Activated T-helper 1 cell treated with anti-CD3 and anti-CD28 coated beads, Interleukin-12 subunit alpha, Interleukin-12 subunit beta, Interleukin-2, Interleukin-4 antibody, amounts not matched to agents 30 ng/mL and 10 ng/mL and 1 ng/mL, durations not matched to agents 14 hours and 24 hours and 36 hours (primary cell): Measurements from ENCODE around the gene CCDC146. TPM values are rescaled to one million over a fixed set of nuclear protein-coding genes. Genes with fewer than 3 reads are reported as not detected.
"Not testable (repeated sequence)": the region's sequence is repeated elsewhere in the genome, so short reads cannot be mapped to it uniquely, and the experiment has no call there.

ENCODE experiments used
- DNase-seq: peaks from one replicate; pipeline ENCODE4 v3.0.0; 2021; ENCODE audit warnings: low spot score
- H3K27ac Mint-ChIP-seq: one replicate; pipeline ENCODE4 v1.8.0; 2021; ENCODE audit warnings: mild to moderate bottlenecking, mixed read lengths
- H3K27me3 Mint-ChIP-seq: one replicate; pipeline ENCODE4 v1.8.0; 2022; ENCODE audit warnings: mild to moderate bottlenecking, moderate library complexity, mixed read lengths; ENCODE audit not compliant: insufficient read depth
- H3K36me3 Mint-ChIP-seq: one replicate; pipeline ENCODE4 v1.8.0; 2021; ENCODE audit warnings: low read depth, mixed read lengths
- H3K4me1 Mint-ChIP-seq: one replicate; pipeline ENCODE4 v1.8.0; 2021; ENCODE audit warnings: low read depth, mixed read lengths
- H3K4me3 Mint-ChIP-seq: one replicate; pipeline ENCODE4 v1.8.0; 2021; ENCODE audit warnings: mild to moderate bottlenecking, moderate library complexity, mixed read lengths
- H3K9me3 Mint-ChIP-seq: one replicate; pipeline ENCODE4 v1.8.0; 2021; ENCODE audit warnings: mixed read lengths
- intact Hi-C: fragments of 100-400 bp; cut with micrococcal nuclease; formaldehyde crosslinking; loops from one replicate; pipeline ENCODE4 v1.15.1; 2024
- total RNA-seq: library from RNA; stranded (reverse); gene quantifications from 2 replicates; pipeline ENCODE4 v1.2.3, GENCODE V29; 2022

CCDC146 gene
- total RNA-seq, 1 donor from 2014 or later: 2.1 TPM

DNA sequence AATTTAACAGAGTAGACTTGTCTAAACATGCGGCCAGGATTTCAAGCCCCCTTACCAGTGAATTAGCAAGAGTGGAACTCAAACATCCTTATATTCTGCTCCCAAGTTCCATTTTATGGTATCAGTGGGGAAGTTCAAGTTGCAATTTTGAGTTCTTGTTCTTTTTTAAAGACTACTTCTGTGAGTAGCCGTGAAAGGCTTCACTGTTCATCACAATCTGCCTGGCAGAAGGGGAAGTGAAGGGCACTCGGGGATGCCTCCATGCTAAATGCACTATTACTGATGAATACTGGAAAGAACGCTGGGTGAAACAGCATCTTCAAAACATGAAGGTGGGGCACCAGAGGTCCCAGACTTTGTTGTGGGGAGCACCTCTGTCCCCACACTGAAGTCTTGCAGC lies 99.7 kb downstream of the CCDC146 start:
- H3K36me3 Mint-ChIP-seq: peaks cover 3% of the 10 kb centered on the region
- no peak for DNase-seq
- intact Hi-C loops: no loop called here
- H3K4me1 Mint-ChIP-seq: peaks cover 16% of the 10 kb centered on the region
- H3K27me3 Mint-ChIP-seq: no peaks in the 10 kb centered on the region
- peaks cover 11% of the 10 kb centered on the region for H3K9me3 Mint-ChIP-seq
- H3K27ac Mint-ChIP-seq: no peak overlapping the region
- no peak overlapping the region for H3K4me3 Mint-ChIP-seq

GRCh38 chr7:77222819-77223218 lies 100.4 kb downstream of the CCDC146 start:
- H3K4me3 Mint-ChIP-seq: no peak overlapping the region
- peaks cover 16% of the 10 kb centered on the region for H3K4me1 Mint-ChIP-seq
- DNase-seq: no peak
- no peak overlapping the region for H3K27ac Mint-ChIP-seq
- intact Hi-C loops: no loop called here
- H3K36me3 Mint-ChIP-seq: peaks cover 3% of the 10 kb centered on the region
- no peaks in the 10 kb centered on the region for H3K27me3 Mint-ChIP-seq
- H3K9me3 Mint-ChIP-seq: peaks cover 11% of the 10 kb centered on the region

DNA sequence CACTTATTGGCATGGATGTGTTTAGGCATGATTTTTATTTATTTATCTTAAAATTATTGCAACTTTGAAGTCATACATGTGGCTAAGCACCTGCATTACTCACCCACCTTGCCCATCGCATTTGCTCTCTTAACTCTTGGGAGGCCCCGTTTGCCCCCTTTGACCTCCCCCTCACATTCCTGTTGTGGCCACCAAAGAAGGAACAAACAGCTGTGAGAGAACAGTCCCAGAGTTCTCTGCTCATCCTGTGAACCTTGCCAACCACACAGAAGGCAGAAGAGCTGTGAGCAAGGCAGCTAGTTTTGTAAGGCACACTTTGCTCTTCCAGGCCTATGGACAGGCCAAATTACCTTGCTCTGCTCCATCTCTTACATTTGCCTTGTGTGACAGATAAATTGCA lies 100.8 kb downstream of the CCDC146 start:
- no peak overlapping the region for H3K4me3 Mint-ChIP-seq
- H3K4me1 Mint-ChIP-seq: peaks cover 16% of the 10 kb centered on the region
- no peak for DNase-seq
- H3K9me3 Mint-ChIP-seq: peaks cover 11% of the 10 kb centered on the region
- H3K27me3 Mint-ChIP-seq: no peaks in the 10 kb centered on the region
- peaks cover 3% of the 10 kb centered on the region for H3K36me3 Mint-ChIP-seq
- no peak overlapping the region for H3K27ac Mint-ChIP-seq
- intact Hi-C loops: no loop called here

DNA sequence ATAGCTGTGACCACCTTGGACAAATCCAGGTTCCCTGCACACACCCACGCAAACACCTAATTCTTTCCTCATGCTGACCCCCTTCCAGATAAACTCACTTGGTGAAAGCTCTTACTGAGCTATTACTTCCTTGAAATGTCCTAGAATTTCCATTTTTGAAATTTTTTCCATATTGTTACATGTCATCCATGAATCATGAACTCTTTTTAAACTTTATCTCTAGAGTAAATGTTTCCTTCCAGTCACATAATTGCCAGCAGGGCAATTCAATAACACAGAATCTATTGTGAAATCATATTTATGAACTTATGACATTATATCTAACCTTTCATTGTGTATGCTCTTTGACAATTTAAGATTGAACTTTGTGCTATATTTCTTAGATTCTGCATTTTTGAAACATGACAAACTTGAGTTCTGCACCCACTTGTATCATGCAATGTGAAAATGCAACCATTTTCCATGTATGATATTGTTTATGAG lies 104.0 kb downstream of the CCDC146 start:
- Mint-ChIP-seq H3K27ac (no peak overlapping the region), H3K27me3 (peaks cover 2% of the 10 kb centered on the region), H3K36me3 (no peaks in the 10 kb centered on the region), H3K4me3 (no peak overlapping the region), H3K4me1 (peaks cover 16% of the 10 kb centered on the region), H3K9me3 (peaks cover 16% of the 10 kb centered on the region)
- DNase-seq: no peak
- intact Hi-C loops: no loop called here

DNA sequence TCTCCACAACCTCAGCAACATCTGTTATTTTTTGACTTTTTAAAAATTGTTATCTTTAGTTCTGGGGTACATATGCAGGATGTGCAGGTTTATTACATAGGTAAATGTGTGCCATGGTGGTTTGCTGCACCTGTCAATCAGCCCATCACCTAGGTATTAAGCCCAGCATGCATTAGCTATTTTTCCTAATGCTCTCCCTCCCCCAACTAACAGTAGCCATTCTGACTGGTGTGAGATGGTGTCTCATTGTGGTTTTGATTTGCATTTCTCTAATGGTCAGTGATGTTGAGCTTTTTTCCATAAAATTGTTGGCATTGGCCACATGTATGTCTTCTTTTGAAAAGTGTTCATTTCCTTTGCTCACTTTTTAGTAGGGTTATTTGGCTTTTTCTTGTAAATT lies 106.4 kb downstream of the CCDC146 start:
- H3K4me1 Mint-ChIP-seq, intact Hi-C loops, DNase-seq, H3K27ac Mint-ChIP-seq, H3K27me3 Mint-ChIP-seq, H3K4me3 Mint-ChIP-seq, H3K36me3 Mint-ChIP-seq: not testable (repeated sequence)
- H3K9me3 Mint-ChIP-seq: peaks cover 12% of the 10 kb centered on the region

DNA sequence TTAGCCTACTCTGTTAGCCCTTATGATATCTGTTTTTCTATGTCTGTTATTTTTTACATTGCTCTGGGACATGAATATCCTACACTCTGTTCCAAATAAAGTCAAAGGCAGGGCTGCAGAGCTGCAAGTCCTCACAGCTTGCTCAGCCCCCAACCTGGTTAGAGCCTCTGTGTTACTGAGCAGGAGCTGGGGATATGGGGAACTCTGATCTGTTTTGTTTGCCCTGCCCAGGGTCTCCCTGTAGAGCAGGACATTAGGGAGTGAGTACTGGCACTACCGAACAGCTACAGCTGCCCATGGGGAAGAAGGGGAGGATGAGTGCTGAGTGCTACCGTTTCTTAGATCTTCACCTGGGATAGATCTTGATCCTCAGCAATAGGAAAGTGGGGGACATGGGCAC lies 110.1 kb downstream of the CCDC146 start:
- no peak overlapping the region for H3K27ac Mint-ChIP-seq
- peaks cover 2% of the 10 kb centered on the region for H3K27me3 Mint-ChIP-seq
- intact Hi-C loops: no loop called here
- H3K4me1 Mint-ChIP-seq: no peaks in the 10 kb centered on the region
- peaks cover 2% of the 10 kb centered on the region for H3K36me3 Mint-ChIP-seq
- H3K9me3 Mint-ChIP-seq: peaks cover 12% of the 10 kb centered on the region
- DNase-seq: no peak
- no peak overlapping the region for H3K4me3 Mint-ChIP-seq

GRCh38 chr7:77235276-77235675 lies 112.9 kb downstream of the CCDC146 start:
- H3K36me3 Mint-ChIP-seq: peaks cover 9% of the 10 kb centered on the region
- peaks cover 11% of the 10 kb centered on the region for H3K9me3 Mint-ChIP-seq
- no peak overlapping the region for H3K27ac Mint-ChIP-seq
- no peak overlapping the region for H3K4me3 Mint-ChIP-seq
- DNase-seq: no peak
- H3K27me3 Mint-ChIP-seq: peaks cover 2% of the 10 kb centered on the region
- intact Hi-C loops: no loop called here
- H3K4me1 Mint-ChIP-seq: peaks cover 16% of the 10 kb centered on the region

- DNase-seq: no peak
- H3K4me3 Mint-ChIP-seq: no peak overlapping the region
- H3K36me3 Mint-ChIP-seq: peaks cover 12% of the 10 kb centered on the region
- no peaks in the 10 kb centered on the region for H3K27me3 Mint-ChIP-seq
- intact Hi-C loops: no loop called here
- H3K4me1 Mint-ChIP-seq: peaks cover 23% of the 10 kb centered on the region
- H3K27ac Mint-ChIP-seq: no peak overlapping the region
- peaks cover 3% of the 10 kb centered on the region for H3K9me3 Mint-ChIP-seq
Measured at GRCh38 chr7:77238703-77239136, 116.3 kb downstream of the CCDC146 start.

DNA sequence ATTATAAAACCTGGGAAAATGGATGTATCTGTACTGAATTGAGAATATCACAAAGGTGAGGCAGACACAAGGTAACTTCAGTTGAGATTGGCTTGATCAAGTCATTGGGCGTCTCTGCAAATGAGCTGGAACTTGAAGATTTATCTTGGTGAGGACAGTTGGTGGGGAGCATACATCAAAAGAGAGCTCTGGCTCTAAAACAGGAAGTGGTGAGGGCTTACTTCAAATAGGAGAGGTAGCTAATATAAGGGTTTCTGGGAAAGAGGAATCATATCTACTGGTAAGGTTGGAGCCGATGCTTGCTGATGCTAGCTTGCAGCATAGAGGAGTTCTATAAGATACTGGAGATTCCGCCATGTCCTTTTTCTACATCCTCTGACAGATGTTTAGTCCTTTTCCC lies 117.1 kb downstream of the CCDC146 start:
- H3K36me3 Mint-ChIP-seq: peaks cover 12% of the 10 kb centered on the region
- H3K9me3 Mint-ChIP-seq: peaks cover 3% of the 10 kb centered on the region
- H3K4me3 Mint-ChIP-seq: no peak overlapping the region
- no peak overlapping the region for H3K27ac Mint-ChIP-seq
- no peak for DNase-seq
- no peaks in the 10 kb centered on the region for H3K27me3 Mint-ChIP-seq
- intact Hi-C loops: no loop called here
- H3K4me1 Mint-ChIP-seq: peaks cover 23% of the 10 kb centered on the region

DNA sequence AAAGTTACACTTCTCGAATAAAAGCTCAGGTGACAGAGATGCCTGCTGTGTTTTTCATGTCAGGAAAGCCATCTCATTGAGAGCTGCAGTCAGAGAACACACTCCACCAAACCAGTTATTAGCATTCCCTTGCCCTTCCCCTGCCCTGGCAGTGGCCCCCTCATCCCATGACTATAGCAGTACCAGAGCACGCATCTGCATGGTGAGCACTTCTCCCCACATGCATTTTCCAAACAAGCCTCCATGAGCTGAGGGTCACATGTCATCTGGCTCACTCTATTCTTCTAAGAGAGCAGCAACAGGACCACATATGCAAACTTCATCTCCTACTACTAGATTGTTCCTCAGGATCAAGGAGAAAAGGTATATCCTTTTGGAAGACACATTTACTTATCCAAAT lies 119.7 kb downstream of the CCDC146 start:
- DNase-seq: no peak
- Mint-ChIP-seq H3K27me3 (no peaks in the 10 kb centered on the region), H3K4me1 (peaks cover 40% of the 10 kb centered on the region), H3K4me3 (no peak overlapping the region), H3K36me3 (peaks cover 14% of the 10 kb centered on the region), H3K9me3 (peaks cover 3% of the 10 kb centered on the region), H3K27ac (no peak overlapping the region)
- intact Hi-C loops: no loop called here

- intact Hi-C loops: no loop called here
- Mint-ChIP-seq H3K36me3 (peaks cover 11% of the 10 kb centered on the region), H3K9me3 (peaks cover 3% of the 10 kb centered on the region), H3K27ac (no peak overlapping the region), H3K27me3 (peaks cover 2% of the 10 kb centered on the region), H3K4me3 (no peak overlapping the region), H3K4me1 (peaks cover 40% of the 10 kb centered on the region)
- no peak for DNase-seq
Measured at GRCh38 chr7:77242554-77242953, 120.1 kb downstream of the CCDC146 start.

GRCh38 chr7:77244222-77244934 lies 122.0 kb downstream of the CCDC146 start:
- Mint-ChIP-seq H3K27ac (no peak overlapping the region), H3K27me3 (peaks cover 5% of the 10 kb centered on the region), H3K9me3 (peaks cover 3% of the 10 kb centered on the region), H3K36me3 (peaks cover 5% of the 10 kb centered on the region), H3K4me3 (no peak overlapping the region), H3K4me1 (peaks cover 33% of the 10 kb centered on the region)
- intact Hi-C loops: no loop called here
- DNase-seq: no peak

DNA sequence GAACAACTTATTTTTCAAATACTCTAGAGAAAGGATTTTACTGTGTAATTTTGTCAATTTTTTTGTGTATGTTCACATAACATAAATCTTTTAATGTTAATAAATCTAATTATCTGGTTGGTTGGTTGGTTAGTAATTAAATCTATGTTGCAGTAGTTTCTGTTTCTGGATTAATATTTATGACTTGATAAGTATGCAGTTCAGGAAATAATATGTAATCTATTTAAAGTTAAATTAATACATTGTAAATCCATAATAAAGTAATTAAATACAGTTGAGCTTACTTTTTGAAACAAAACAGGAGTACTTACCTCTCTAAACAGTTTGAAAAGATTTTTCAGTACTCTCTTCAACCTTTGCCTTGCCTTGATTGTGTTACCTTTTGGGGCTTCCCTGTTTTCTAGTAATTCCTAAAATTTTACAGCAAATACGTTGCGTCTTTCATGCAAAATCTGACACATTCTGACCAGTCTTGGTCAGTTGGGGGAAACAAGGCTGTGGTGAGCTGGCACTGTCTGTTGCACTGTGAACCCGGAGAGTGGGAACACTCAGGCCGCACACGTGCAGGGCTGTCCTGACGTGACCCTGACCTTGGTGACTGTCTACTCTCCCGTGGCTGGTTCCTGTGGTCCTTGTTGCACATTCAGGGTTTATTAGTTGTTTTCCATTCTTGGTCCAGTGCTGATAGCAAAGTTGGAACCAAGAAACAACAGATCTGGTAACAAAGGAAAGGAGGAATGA lies 122.8 kb downstream of the CCDC146 start:
- H3K36me3 Mint-ChIP-seq: peaks cover 5% of the 10 kb centered on the region
- intact Hi-C loops: loop anchor here (5.0 kb wide), 1 partner anchor 43 kb away; no protein-coding TSS in a partner anchor
- peaks cover 1% of the 10 kb centered on the region for H3K9me3 Mint-ChIP-seq
- no peak for DNase-seq
- H3K27ac Mint-ChIP-seq: no peak overlapping the region
- H3K27me3 Mint-ChIP-seq: peaks cover 8% of the 10 kb centered on the region
- H3K4me1 Mint-ChIP-seq: peaks cover 25% of the 10 kb centered on the region
- no peak overlapping the region for H3K4me3 Mint-ChIP-seq
